Measurements from ENCODE around the gene POLG2. TPM values are rescaled to one million over a fixed set of nuclear protein-coding genes. Genes with fewer than 3 reads are reported as not detected.
"Not testable (repeated sequence)": the region's sequence is repeated elsewhere in the genome, so short reads cannot be mapped to it uniquely, and the experiment has no call there.

Gene POLG2
- total RNA-seq, 2 experiments from 2014 or later, result 26.9 to 30.2 TPM

- CTCF ChIA-PET, result interaction anchor here (0.5 to 1.3 kb wide), 3 partner anchors 9 to 278 kb away, joined by 3 read pairs; no protein-coding TSS in a partner anchor
- ATAC-seq (no peak), DNase-seq (no peak)
- peak overlapping the region; percentile 75 for H3K27ac Mint-ChIP-seq
- H3K27me3 Mint-ChIP-seq, result no peaks in the 10 kb centered on the region
- intact Hi-C loops (cut with DNase I, micrococcal nuclease), result loop anchor here in 1 of 2 experiments (5.0 to 10.0 kb wide), 2 partner anchors 105 to 353 kb away; no protein-coding TSS in a partner anchor
- H3K36me3 Mint-ChIP-seq (ENCODE audit: low read depth), result peaks cover 73% of the 10 kb centered on the region
- POLR2A ChIA-PET, result interaction anchor here (0.6 to 0.7 kb wide), 3 partner anchors 26 to 550 kb away, joined by 3 to 10 read pairs (median 3); partner anchors contain the start of gene ICAM2
- peaks cover 76% of the 10 kb centered on the region for H3K4me1 Mint-ChIP-seq
- H3K9me3 Mint-ChIP-seq (ENCODE audit: low read depth), result no peaks in the 10 kb centered on the region
- H3K4me3 Mint-ChIP-seq, result no peak overlapping the region
These were observed 3.1 kb upstream of the POLG2 start for GRCh38 chr17:64499805-64500486.

DNA sequence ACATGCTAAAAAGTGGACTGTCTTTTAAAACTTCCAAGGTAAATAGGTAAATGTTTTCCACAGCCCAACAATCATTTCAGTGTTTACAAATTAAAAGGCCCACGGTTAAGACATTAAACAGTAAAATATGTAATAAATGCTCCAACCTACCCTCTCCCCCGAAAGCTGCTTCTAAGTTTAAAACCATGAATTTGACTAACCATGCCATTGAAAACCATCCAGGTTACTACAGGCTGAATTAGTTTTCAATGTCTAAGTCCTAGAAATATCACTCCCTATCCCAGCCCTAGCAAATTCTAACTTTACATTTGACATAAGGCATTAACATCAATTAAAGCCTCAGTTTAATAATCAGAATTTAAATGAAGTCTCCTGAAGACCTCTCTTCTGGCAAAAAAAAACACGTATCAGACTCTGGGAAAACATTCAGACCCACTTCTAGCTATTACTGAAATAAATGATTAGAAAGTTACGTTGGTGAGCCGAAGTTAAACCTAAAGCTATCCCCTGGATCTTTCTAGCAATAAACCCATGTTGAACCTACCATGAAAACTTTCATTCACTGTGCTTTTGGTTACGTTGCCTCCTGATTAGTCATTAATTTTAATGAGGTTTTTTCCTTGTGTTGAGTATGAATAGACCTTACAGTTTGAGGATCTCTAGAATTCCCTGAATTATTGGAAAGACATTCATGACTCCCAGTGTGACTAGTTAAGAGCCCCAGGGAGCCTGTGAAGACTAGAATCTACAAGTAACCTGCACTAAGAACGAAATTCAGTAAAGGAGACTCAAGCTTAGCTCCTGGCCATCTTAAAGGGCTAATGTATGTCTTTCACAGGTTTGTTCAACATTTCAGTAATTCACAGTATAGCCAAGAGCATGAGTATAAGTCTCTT lies 1.7 kb upstream of the POLG2 start:
- Mint-ChIP-seq H3K27ac (peak overlapping the region; percentile 98), H3K4me3 (peak overlapping the region; percentile 44), H3K9me3 (ENCODE audit: low read depth) (no peaks in the 10 kb centered on the region), H3K36me3 (ENCODE audit: low read depth) (peaks cover 69% of the 10 kb centered on the region), H3K27me3 (no peaks in the 10 kb centered on the region), H3K4me1 (peaks cover 75% of the 10 kb centered on the region)
- no peak for DNase-seq
- intact Hi-C loops (cut with DNase I, micrococcal nuclease), result loop anchor here in 1 of 2 experiments (5.0 to 10.0 kb wide), 2 partner anchors 106 to 351 kb away; no protein-coding TSS in a partner anchor
- ChIA-PET CTCF (interaction anchor here (0.7 to 1.8 kb wide), 6 partner anchors 8 to 279 kb away, joined by 3 to 5 read pairs (median 3); partner anchors contain the start of gene CEP95), POLR2A (interaction anchor here (0.7 to 5.2 kb wide), 6 partner anchors 8 to 476 kb away, joined by 3 to 111 read pairs (median 4); partner anchors contain the start of genes CEP95 and DDX5)
- no peak for ATAC-seq

DNA sequence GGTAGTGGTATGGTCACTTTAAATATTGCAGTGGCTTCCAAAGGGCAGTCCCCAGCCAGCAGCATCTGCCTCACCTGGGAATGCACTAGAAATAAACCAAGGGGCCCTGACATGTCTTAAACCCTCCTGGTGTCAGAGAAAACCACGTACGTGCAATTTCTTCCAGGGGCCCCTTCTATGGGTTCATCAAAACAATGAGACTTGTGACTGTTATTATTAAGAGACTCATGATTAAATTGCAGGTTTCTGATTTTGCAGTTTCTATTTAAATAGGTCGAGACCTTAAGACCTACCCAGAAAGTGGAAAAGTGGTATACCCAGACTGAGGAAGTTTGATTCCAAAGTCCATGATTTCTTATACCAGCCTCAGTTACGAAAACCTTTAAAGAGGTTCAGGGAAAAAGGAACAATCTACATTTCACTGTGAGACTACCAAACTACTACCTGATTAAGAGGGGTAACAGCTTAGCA lies 746 bp upstream of the POLG2 start:
- POLR2A ChIA-PET, result interaction anchor here (0.9 to 5.2 kb wide), 3 partner anchors 9 to 77 kb away, joined by 3 to 111 read pairs (median 4); partner anchors contain the start of genes CEP95 and DDX5
- ATAC-seq (peak; percentile 36), DNase-seq (no peak)
- Mint-ChIP-seq H3K36me3 (ENCODE audit: low read depth) (peaks cover 64% of the 10 kb centered on the region), H3K4me3 (peak overlapping the region; percentile 98), H3K9me3 (ENCODE audit: low read depth) (no peaks in the 10 kb centered on the region), H3K27ac (peak overlapping the region; percentile 98), H3K4me1 (peaks cover 70% of the 10 kb centered on the region), H3K27me3 (no peaks in the 10 kb centered on the region)
- intact Hi-C loops (cut with DNase I, micrococcal nuclease), result loop anchor here (1.0 to 10.0 kb wide), 9 partner anchors 9 to 477 kb away; partner anchors contain the start of genes CEP95 (in 2 of the 2), DDX5 (in 2 of the 2), ICAM2 (in 1 of the 2) and SMURF2 (in 1 of the 2)
- CTCF ChIA-PET, result interaction anchor here (0.7 to 2.1 kb wide), 7 partner anchors 7 to 159 kb away, joined by 3 to 20 read pairs (median 5); partner anchors contain the start of gene CEP95

GRCh38 chr17:64496348-64496785 lies 487 bp downstream of the POLG2 start:
- no peak for DNase-seq
- peak overlapping the region; percentile 98 for H3K27ac Mint-ChIP-seq
- H3K4me1 Mint-ChIP-seq, result peaks cover 63% of the 10 kb centered on the region
- peak overlapping the region; percentile 98 for H3K4me3 Mint-ChIP-seq
- H3K36me3 Mint-ChIP-seq (ENCODE audit: low read depth), result peaks cover 58% of the 10 kb centered on the region
- ATAC-seq, result no peak
- no peaks in the 10 kb centered on the region for H3K27me3 Mint-ChIP-seq
- ChIA-PET CTCF (interaction anchor here (0.7 to 2.1 kb wide), 11 partner anchors 9 to 153 kb away, joined by 3 to 20 read pairs (median 4); no protein-coding TSS in a partner anchor), POLR2A (interaction anchor here (0.5 to 5.2 kb wide), 6 partner anchors 10 to 215 kb away, joined by 3 to 111 read pairs (median 4); partner anchors contain the start of genes CEP95 and DDX5)
- intact Hi-C loops (cut with DNase I, micrococcal nuclease), result loop anchor here (2.0 to 10.0 kb wide), 6 partner anchors 84 to 476 kb away; partner anchors contain the start of gene ICAM2 (in 1 of the 2)
- H3K9me3 Mint-ChIP-seq (ENCODE audit: low read depth), result no peaks in the 10 kb centered on the region

GRCh38 chr17:64495300-64495699 lies 1.6 kb downstream of the POLG2 start:
- not testable (repeated sequence) for DNase-seq; H3K9me3 Mint-ChIP-seq (ENCODE audit: low read depth); ATAC-seq; H3K27ac Mint-ChIP-seq; H3K27me3 Mint-ChIP-seq
- CTCF ChIA-PET, result interaction anchor here (0.6 to 1.6 kb wide), 5 partner anchors 8 to 76 kb away, joined by 3 to 6 read pairs (median 4); no protein-coding TSS in a partner anchor
- Mint-ChIP-seq H3K4me1 (peaks cover 53% of the 10 kb centered on the region), H3K4me3 (peak overlapping the region; percentile 98), H3K36me3 (ENCODE audit: low read depth) (peaks cover 56% of the 10 kb centered on the region)
- POLR2A ChIA-PET, result interaction anchor here (5.2 kb wide), 1 partner anchor 11 kb away, joined by 111 read pairs; the partner anchor contains the start of genes CEP95 and DDX5
- intact Hi-C loops (cut with DNase I, micrococcal nuclease), result loop anchor here in 1 of 2 experiments (5.0 to 10.0 kb wide), 2 partner anchors 110 to 348 kb away; no protein-coding TSS in a partner anchor

GRCh38 chr17:64494121-64494520 lies 2.7 kb downstream of the POLG2 start:
- ATAC-seq, result no peak
- H3K27me3 Mint-ChIP-seq, result no peaks in the 10 kb centered on the region
- peaks cover 43% of the 10 kb centered on the region for H3K4me1 Mint-ChIP-seq
- intact Hi-C loops (cut with DNase I, micrococcal nuclease), result loop anchor here (5.0 to 10.0 kb wide), 3 partner anchors 111 to 187 kb away; no protein-coding TSS in a partner anchor
- ChIA-PET POLR2A (interaction anchor here (5.2 kb wide), 1 partner anchor 12 kb away, joined by 111 read pairs; the partner anchor contains the start of genes CEP95 and DDX5), CTCF (interaction anchor here (0.7 to 1.6 kb wide), 2 partner anchors 9 to 74 kb away, joined by 3 to 5 read pairs; no protein-coding TSS in a partner anchor)
- H3K27ac Mint-ChIP-seq, result peak overlapping the region; percentile 65
- H3K36me3 Mint-ChIP-seq (ENCODE audit: low read depth), result peaks cover 48% of the 10 kb centered on the region
- H3K9me3 Mint-ChIP-seq (ENCODE audit: low read depth), result no peaks in the 10 kb centered on the region
- DNase-seq, result no peak
- peak overlapping the region; percentile 98 for H3K4me3 Mint-ChIP-seq

GRCh38 chr17:64492481-64493109 lies 4.3 kb downstream of the POLG2 start:
- H3K27me3 Mint-ChIP-seq, result no peaks in the 10 kb centered on the region
- peak overlapping the region; percentile 15 for H3K4me3 Mint-ChIP-seq
- H3K4me1 Mint-ChIP-seq, result peaks cover 30% of the 10 kb centered on the region
- POLR2A ChIA-PET, result interaction anchor here (0.6 to 1.4 kb wide), 3 partner anchors 13 to 77 kb away, joined by 4 to 9 read pairs (median 6); partner anchors contain the start of genes CEP95 and DDX5
- DNase-seq (peak; percentile 24), ATAC-seq (no peak)
- CTCF ChIA-PET, result interaction anchor here (0.7 to 5.7 kb wide), 28 partner anchors 8 to 165 kb away, joined by 3 to 145 read pairs (median 4); partner anchors contain the start of genes CEP95 and DDX5
- peaks cover 44% of the 10 kb centered on the region for H3K36me3 Mint-ChIP-seq (ENCODE audit: low read depth)
- intact Hi-C loops (cut with DNase I, micrococcal nuclease), result loop anchor here (5.0 to 10.0 kb wide), 3 partner anchors 112 to 185 kb away; no protein-coding TSS in a partner anchor
- H3K9me3 Mint-ChIP-seq (ENCODE audit: low read depth), result no peaks in the 10 kb centered on the region
- peak overlapping the region; percentile 51 for H3K27ac Mint-ChIP-seq

- peaks cover 28% of the 10 kb centered on the region for H3K4me1 Mint-ChIP-seq
- intact Hi-C loops (cut with DNase I, micrococcal nuclease), result loop anchor here (1.0 to 10.0 kb wide), 4 partner anchors 72 to 185 kb away; no protein-coding TSS in a partner anchor
- no peaks in the 10 kb centered on the region for H3K9me3 Mint-ChIP-seq (ENCODE audit: low read depth)
- ChIA-PET POLR2A (interaction anchor here (0.6 to 1.4 kb wide), 2 partner anchors 13 to 78 kb away, joined by 4 to 6 read pairs; partner anchors contain the start of gene DDX5), CTCF (interaction anchor here (0.9 to 5.7 kb wide), 25 partner anchors 7 to 163 kb away, joined by 3 to 145 read pairs (median 5); partner anchors contain the start of genes CEP95 and DDX5)
- H3K36me3 Mint-ChIP-seq (ENCODE audit: low read depth), result peaks cover 45% of the 10 kb centered on the region
- H3K4me3 Mint-ChIP-seq, result no peak overlapping the region
- H3K27me3 Mint-ChIP-seq, result no peaks in the 10 kb centered on the region
- H3K27ac Mint-ChIP-seq, result no peak overlapping the region
- DNase-seq (no peak), ATAC-seq (no peak)
These were observed 4.9 kb downstream of the POLG2 start for GRCh38 chr17:64491994-64492393.

- intact Hi-C loops (cut with DNase I, micrococcal nuclease), result loop anchor here (1.0 to 10.0 kb wide), 4 partner anchors 71 to 184 kb away; no protein-coding TSS in a partner anchor
- Mint-ChIP-seq H3K4me3 (no peak overlapping the region), H3K27ac (no peak overlapping the region)
These were observed 5.6 kb downstream of the POLG2 start for GRCh38 chr17:64491034-64491860.

More at GRCh38 chr17:64491034-64491860, 5.6 kb downstream of the POLG2 start:
- ATAC-seq (peak; percentile 84), DNase-seq (peak; percentile 78)
- Mint-ChIP-seq H3K36me3 (ENCODE audit: low read depth) (peaks cover 46% of the 10 kb centered on the region), H3K9me3 (ENCODE audit: low read depth) (no peaks in the 10 kb centered on the region), H3K4me1 (peaks cover 28% of the 10 kb centered on the region), H3K27me3 (no peaks in the 10 kb centered on the region)
- ChIA-PET CTCF (interaction anchor here (0.6 to 5.7 kb wide), 37 partner anchors 8 to 259 kb away, joined by 3 to 145 read pairs (median 4); partner anchors contain the start of genes CEP95 and DDX5), POLR2A (interaction anchor here (1.0 kb wide), 1 partner anchor 14 kb away, joined by 4 read pairs; no protein-coding TSS in a partner anchor)

Measured in activated CD4-positive, alpha-beta T cell treated with anti-CD3 and anti-CD28 coated beads for 36 hours (primary cell).